HCT116 (cell line): ENCODE results near the gene UNK. TPM values are rescaled to one million over a fixed set of nuclear protein-coding genes. Genes with fewer than 3 reads are reported as not detected.

Experiments used
- ATAC-seq: fragments of 200-7000 bp; cut with Tn5 transposase; 2 replicates; pipeline ENCODE4 v1.9.1; 2020; ENCODE audit warnings: mild to moderate bottlenecking, moderate library complexity
- BruUV-seq: library from RNA; stranded (reverse); fragments of 400-500 nt; replicated peaks from 2 replicates; lab custom pipeline; 2021; lab: Mats Ljungman, UMichigan
- CTCF ChIA-PET: fragments of 300-600 bp; sonication (Branson Sonifier 250); formaldehyde crosslinking; loops from one replicate; lab custom pipeline; 2021; ENCODE audit warnings: antibody characterized with exemption; lab: Charles Lee
- POLR2A ChIA-PET: fragments of 300-600, 350-600 bp; sonication (Branson Sonifier 250); formaldehyde crosslinking; loops from one replicate; lab custom pipeline; 2021; ENCODE audit warnings: antibody characterized with exemption; lab: Charles Lee
- RAD21 ChIA-PET, 2 experiments: fragments of 300-600 bp; sonication (Branson Sonifier 250); formaldehyde crosslinking; loops; one replicate each; lab custom pipeline; 2023; ENCODE audit warnings: low total read pairs in 2 of 2; ENCODE audit not compliant: uncharacterized antibody in 2 of 2, unreplicated experiment in 2 of 2, low non-redundant PET in 1 of 2; lab: Charles Lee
- DNase-seq: peaks from one replicate; pipeline ENCODE4 v3.0.0-alpha.2; 2010; ENCODE audit warnings: low read depth, low spot score
- H2AFZ ChIP-seq: fragments of 200-600 bp; shearing (Covaris generic), sonication (generic); 2 replicates; pipeline ENCODE4 v1.6.1; 2017; ENCODE audit warnings: low read depth, mixed run types, mixed read lengths, antibody characterized with exemption, low read length; ENCODE audit not compliant: poor library complexity, severe bottlenecking
- H3K27ac ChIP-seq: 2 replicates; pipeline ENCODE4 v1.5.1; 2012; ENCODE audit warnings: low read depth, low read length
- H3K27me3 ChIP-seq: fragments of 200-600 bp; sonication (generic); 2 replicates; pipeline ENCODE4 v1.6.1; 2016; ENCODE audit warnings: mixed run types, low read length, mixed read lengths; ENCODE audit not compliant: insufficient read depth
- H3K36me3 ChIP-seq, 2 experiments: fragments of 200-500 bp in 1 of 2; fragments of 200-600 bp in 1 of 2; sonication (Bioruptor generic) in 1 of 2; sonication (generic) in 1 of 2; 2 replicates each; pipeline versions ENCODE4 v1.5.1 to v1.6.1; 2014 to 2016; ENCODE audit warnings: low read length in 2 of 2, inconsistent platforms in 1 of 2, mixed read lengths in 1 of 2, mixed run types in 1 of 2; ENCODE audit not compliant: insufficient read depth in 2 of 2, control insufficient read depth in 1 of 2
- H3K4me1 ChIP-seq, 2 experiments: fragments of 200-600 bp in 1 of 2; sonication (generic) in 1 of 2; 2 replicates each; pipeline versions ENCODE4 v1.5.1 to v1.6.1; 2012 to 2017; ENCODE audit warnings: low read length in 2 of 2, inconsistent platforms in 1 of 2, mild to moderate bottlenecking in 1 of 2, mixed read lengths in 1 of 2, mixed run types in 1 of 2, moderate library complexity in 1 of 2; ENCODE audit not compliant: insufficient read depth in 2 of 2, control insufficient read depth in 1 of 2
- H3K4me2 ChIP-seq: fragments of 200-600 bp; sonication (generic); 2 replicates; pipeline ENCODE4 v1.6.1; 2017; ENCODE audit warnings: mixed run types, low read length, mixed read lengths
- H3K4me3 ChIP-seq, 2 experiments: fragments of 200-600 bp in 1 of 2; sonication (generic) in 1 of 2; replicated peaks in 1 of 2; 2 replicates each; pipeline ENCODE4 v1.5.1; 2011 to 2016; ENCODE audit warnings: low read length in 2 of 2, control low read depth in 1 of 2, low read depth in 1 of 2, mild to moderate bottlenecking in 1 of 2, mixed read lengths in 1 of 2, mixed run types in 1 of 2
- H3K79me2 ChIP-seq: fragments of 200-600 bp; sonication (generic); 2 replicates; pipeline ENCODE4 v1.6.1; 2017; ENCODE audit warnings: mild to moderate bottlenecking, mixed run types, low read length, moderate library complexity, mixed read lengths; ENCODE audit not compliant: insufficient read depth
- H3K9ac ChIP-seq: fragments of 200-600 bp; sonication (generic); 2 replicates; pipeline ENCODE4 v1.6.1; 2016; ENCODE audit warnings: low read length, mixed read lengths
- H3K9me2 ChIP-seq: fragments of 200-600 bp; sonication (generic), shearing (Covaris generic); 2 replicates; pipeline ENCODE4 v1.6.1; 2017; ENCODE audit warnings: mixed run types, mild to moderate bottlenecking, moderate library complexity; ENCODE audit not compliant: insufficient read depth
- H3K9me3 ChIP-seq, 2 experiments: fragments of 200-500 bp in 1 of 2; fragments of 200-600 bp in 1 of 2; sonication (Bioruptor generic) in 1 of 2; sonication (generic) in 1 of 2; 2 replicates each; pipeline ENCODE4 v1.6.1; 2014 to 2017; ENCODE audit warnings: low read length in 2 of 2, mixed read lengths in 2 of 2, inconsistent platforms in 1 of 2, low read depth in 1 of 2, mild to moderate bottlenecking in 1 of 2, mixed run types in 1 of 2, moderate library complexity in 1 of 2; ENCODE audit not compliant: control insufficient read depth in 1 of 2, insufficient read depth in 1 of 2
- H4K20me1 ChIP-seq: fragments of 200-600 bp; sonication (generic), shearing (Covaris generic); 2 replicates; pipeline ENCODE4 v1.6.1; 2017; ENCODE audit warnings: mixed run types, mild to moderate bottlenecking, moderate library complexity; ENCODE audit not compliant: insufficient read depth
- EZH2 ChIP-seq: fragments of 200-600 bp; sonication (generic); IDR thresholded peaks from 2 replicates; pipeline ENCODE4 v1.6.1; 2017; ENCODE audit warnings: antibody characterized with exemption, mixed run types
- POLR2A ChIP-seq: IDR thresholded peaks from 2 replicates; pipeline ENCODE4 v1.7.0; 2011; ENCODE audit warnings: borderline replicate concordance; ENCODE audit not compliant: insufficient read depth, insufficient read length; ENCODE audit errors: extremely low read depth
- RAD21 ChIP-seq: IDR thresholded peaks from 2 replicates; pipeline ENCODE4 v1.6.1; 2012; ENCODE audit warnings: low read depth, mild to moderate bottlenecking
- REST ChIP-seq: IDR thresholded peaks from 2 replicates; pipeline ENCODE4 v1.6.1; 2012; ENCODE audit warnings: low read depth
- SP1 ChIP-seq: IDR thresholded peaks from 2 replicates; pipeline ENCODE4 v1.6.1; 2012; ENCODE audit warnings: low read depth
- TCF7L2 ChIP-seq: IDR thresholded peaks from 2 replicates; pipeline ENCODE4 v1.7.0; 2011; ENCODE audit warnings: borderline replicate concordance, inconsistent platforms; ENCODE audit not compliant: insufficient read depth, insufficient read length; ENCODE audit errors: extremely low read depth
- YY1 ChIP-seq: IDR thresholded peaks from 2 replicates; pipeline ENCODE4 v1.6.1; 2011; ENCODE audit warnings: low read length, low read depth, moderate library complexity, mild to moderate bottlenecking; ENCODE audit not compliant: insufficient replicate concordance; ENCODE audit errors: extremely low read depth
- intact Hi-C: fragments of 100-400 bp; cut with micrococcal nuclease; formaldehyde crosslinking; loops from 2 replicates; pipeline ENCODE4 v1.10.0; 2022
- total RNA-seq: library from RNA; stranded (reverse); gene quantifications from one replicate; pipeline ENCODE4 v1.2.1, GENCODE V29; 2021; ENCODE audit not compliant: unreplicated experiment
- TF ChIP-seq, protein P1 (sequence below): IDR thresholded peaks from 2 replicates; pipeline ENCODE4 v1.6.1; 2011; ENCODE audit warnings: mild to moderate bottlenecking, low read length, moderate library complexity; ENCODE audit not compliant: insufficient replicate concordance; ENCODE audit errors: extremely low read depth

The UNK gene
- total RNA-seq, 1 experiment from 2014 or later = 40.6 TPM

GRCh38 chr17:75814900-75815373 is 30.3 kb downstream of the UNK start (continued):
- no peak for TF ChIP-seq REST
- TF ChIP-seq RAD21 = no peak
- TF ChIP-seq, protein P1, sequence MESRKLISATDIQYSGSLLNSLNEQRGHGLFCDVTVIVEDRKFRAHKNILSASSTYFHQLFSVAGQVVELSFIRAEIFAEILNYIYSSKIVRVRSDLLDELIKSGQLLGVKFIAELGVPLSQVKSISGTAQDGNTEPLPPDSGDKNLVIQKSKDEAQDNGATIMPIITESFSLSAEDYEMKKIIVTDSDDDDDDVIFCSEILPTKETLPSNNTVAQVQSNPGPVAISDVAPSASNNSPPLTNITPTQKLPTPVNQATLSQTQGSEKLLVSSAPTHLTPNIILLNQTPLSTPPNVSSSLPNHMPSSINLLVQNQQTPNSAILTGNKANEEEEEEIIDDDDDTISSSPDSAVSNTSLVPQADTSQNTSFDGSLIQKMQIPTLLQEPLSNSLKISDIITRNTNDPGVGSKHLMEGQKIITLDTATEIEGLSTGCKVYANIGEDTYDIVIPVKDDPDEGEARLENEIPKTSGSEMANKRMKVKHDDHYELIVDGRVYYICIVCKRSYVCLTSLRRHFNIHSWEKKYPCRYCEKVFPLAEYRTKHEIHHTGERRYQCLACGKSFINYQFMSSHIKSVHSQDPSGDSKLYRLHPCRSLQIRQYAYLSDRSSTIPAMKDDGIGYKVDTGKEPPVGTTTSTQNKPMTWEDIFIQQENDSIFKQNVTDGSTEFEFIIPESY = no peak
- no peak for TF ChIP-seq EZH2
- no peak for TF ChIP-seq POLR2A
- no peak for TF ChIP-seq TCF7L2

DNA sequence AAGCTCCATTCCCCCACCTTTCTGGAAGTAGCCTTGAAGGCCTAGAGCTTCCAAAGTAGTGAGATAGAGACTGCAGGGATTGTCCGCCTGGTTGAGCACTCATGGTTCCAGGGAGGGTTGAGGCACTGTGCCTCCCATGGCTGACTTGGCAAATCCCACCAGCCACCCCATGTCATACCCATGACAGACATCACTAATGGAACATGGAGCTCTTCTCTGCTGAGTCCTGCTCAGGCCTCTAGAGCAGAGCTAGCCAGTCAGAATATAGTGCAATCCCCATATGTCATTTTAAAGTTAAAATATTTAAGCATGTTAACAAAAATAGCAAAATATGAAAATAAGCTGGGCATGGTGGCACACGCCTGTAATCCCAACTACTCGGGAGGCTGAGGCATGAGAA is 30.8 kb downstream of the UNK start:
- no TSS peak for BruUV-seq
- Histone ChIP-seq H3K4me2 (no peak overlapping the region), H3K27me3 (no peaks in the 10 kb centered on the region), H3K36me3 (peaks cover 25 to 41% of the 10 kb centered on the region in 2 experiments; a peak in 3 of 4 replicates), H3K9me3 (no peaks in the 10 kb centered on the region), H3K9ac (no peak overlapping the region), H2AFZ (no peak overlapping the region), H3K4me1 (peaks cover 0 to 5% of the 10 kb centered on the region in 2 experiments; a peak in 1 of 4 replicates), H3K4me3 (no peak overlapping the region), H3K9me2 (no peaks in the 10 kb centered on the region), H3K79me2 (no peaks in the 10 kb centered on the region), H3K27ac (no peak overlapping the region), H4K20me1 (no peaks in the 10 kb centered on the region)
- TF ChIP-seq EZH2 (no peak), SP1 (no peak), YY1 (no peak)
- CTCF ChIA-PET = interaction anchor here (0.6 to 2.0 kb wide), 3 partner anchors 12 to 15 kb away, joined by 3 to 7 read pairs (median 5); no protein-coding TSS in a partner anchor
- POLR2A ChIA-PET = interaction anchor here (1.4 kb wide), 1 partner anchor 35 kb away, joined by 4 read pairs; no protein-coding TSS in a partner anchor
- intact Hi-C loops = no loop called here
- RAD21 ChIA-PET = no interaction called here
- ATAC-seq (no peak), DNase-seq (no peak)
